Activated B cell treated with CpG ODN at 0.5 μM for 24 hours (primary cell): ENCODE results near the gene CACNA1E. TPM values are rescaled to one million over a fixed set of nuclear protein-coding genes. Genes with fewer than 3 reads are reported as not detected.

ENCODE experiments used
- ATAC-seq: fragments of 200-7000 bp; cut with Tn5 transposase; one replicate; pipeline ENCODE4 v1.10.0; 2021; ENCODE audit warnings: low read depth, mild to moderate bottlenecking, moderate library complexity
- CTCF ChIA-PET: fragments of 350-600 bp; sonication (Branson Sonifier 250); formaldehyde crosslinking; loops from one replicate; lab custom pipeline; 2021; ENCODE audit warnings: antibody characterized with exemption; lab: Charles Lee
- POLR2A ChIA-PET: fragments of 350-600 bp; sonication (Branson Sonifier 250); formaldehyde crosslinking; loops from one replicate; lab custom pipeline; 2021; ENCODE audit warnings: antibody characterized with exemption; lab: Charles Lee
- DNase-seq: peaks from one replicate; pipeline ENCODE4 v3.0.0; 2022
- H3K27ac Mint-ChIP-seq: one replicate; pipeline ENCODE4 v1.8.0; 2020; ENCODE audit warnings: mixed read lengths
- H3K27me3 Mint-ChIP-seq: one replicate; pipeline ENCODE4 v1.8.0; 2021; ENCODE audit warnings: mixed read lengths
- H3K36me3 Mint-ChIP-seq: one replicate; pipeline ENCODE4 v1.8.0; 2021; ENCODE audit warnings: low read depth, mixed read lengths
- H3K4me1 Mint-ChIP-seq: one replicate; pipeline ENCODE4 v1.8.0; 2021; ENCODE audit warnings: mixed read lengths
- H3K4me3 Mint-ChIP-seq: one replicate; pipeline ENCODE4 v1.8.0; 2020; ENCODE audit warnings: mild to moderate bottlenecking, mixed read lengths
- H3K9me3 Mint-ChIP-seq: one replicate; pipeline ENCODE4 v1.8.0; 2020; ENCODE audit warnings: mixed read lengths
- CTCF ChIP-seq: fragments of 200-600 bp; IDR thresholded peaks from one replicate; pipeline ENCODE4 v1.8.0; 2022; ENCODE audit warnings: antibody characterized with exemption, mild to moderate bottlenecking
- intact Hi-C: fragments of 100-400 bp; cut with micrococcal nuclease; formaldehyde crosslinking; loops from one replicate; pipeline ENCODE4 v1.15.1; 2024
- total RNA-seq: library from RNA; stranded (reverse); gene quantifications from 2 replicates; pipeline ENCODE4 v1.2.3, GENCODE V29; 2022

CACNA1E gene
- total RNA-seq, 1 donor from 2014 or later: 0.91 TPM

- intact Hi-C loops: loop anchor here (10.0 kb wide), 1 partner anchor 870 kb away; the partner anchor contains the start of gene XPR1
- no peaks in the 10 kb centered on the region for H3K27me3 Mint-ChIP-seq
- H3K27ac Mint-ChIP-seq: peak overlapping the region; percentile 92
- no peak for DNase-seq
- no peaks in the 10 kb centered on the region for H3K36me3 Mint-ChIP-seq
- TF ChIP-seq CTCF: no peak
- peak overlapping the region; percentile 76 for H3K4me3 Mint-ChIP-seq
- no peaks in the 10 kb centered on the region for H3K9me3 Mint-ChIP-seq
- ATAC-seq: peak; percentile 58
- ChIA-PET POLR2A (no interaction called here), CTCF (interaction anchor here (1.2 to 1.6 kb wide), 3 partner anchors 22 to 171 kb away, joined by 3 to 5 read pairs (median 3); no protein-coding TSS in a partner anchor)
- H3K4me1 Mint-ChIP-seq: peaks cover 70% of the 10 kb centered on the region
Measured at GRCh38 chr1:181504399-181504842, 21.1 kb downstream of the CACNA1E start.

GRCh38 chr1:181506563-181507353 lies 23.4 kb downstream of the CACNA1E start:
- no peak overlapping the region for H3K4me3 Mint-ChIP-seq
- POLR2A ChIA-PET: no interaction called here

GRCh38 chr1:181508486-181509165 lies 25.3 kb downstream of the CACNA1E start:
- ATAC-seq: peak; percentile 56
- H3K36me3 Mint-ChIP-seq: no peaks in the 10 kb centered on the region
- no peaks in the 10 kb centered on the region for H3K27me3 Mint-ChIP-seq
- peaks cover 56% of the 10 kb centered on the region for H3K4me1 Mint-ChIP-seq
- peak overlapping the region; percentile 85 for H3K27ac Mint-ChIP-seq
- no peak for DNase-seq
- ChIA-PET CTCF (no interaction called here), POLR2A (interaction anchor here (0.6 kb wide), 1 partner anchor 1498 kb away, joined by 4 read pairs; no protein-coding TSS in a partner anchor)
- H3K4me3 Mint-ChIP-seq: peak overlapping the region; percentile 67
- H3K9me3 Mint-ChIP-seq: no peaks in the 10 kb centered on the region
- intact Hi-C loops: loop anchor here (10.0 kb wide), 1 partner anchor 874 kb away; the partner anchor contains the start of gene XPR1
- TF ChIP-seq CTCF: no peak

More at GRCh38 chr1:181506563-181507353, 23.4 kb downstream of the CACNA1E start:
- intact Hi-C loops: loop anchor here (10.0 kb wide), 1 partner anchor 872 kb away; the partner anchor contains the start of gene XPR1
- TF ChIP-seq CTCF: no peak
- ATAC-seq: no peak
- no peaks in the 10 kb centered on the region for H3K9me3 Mint-ChIP-seq
- CTCF ChIA-PET: no interaction called here
- H3K27me3 Mint-ChIP-seq: no peaks in the 10 kb centered on the region
- H3K36me3 Mint-ChIP-seq: no peaks in the 10 kb centered on the region
- DNase-seq: no peak
- peaks cover 67% of the 10 kb centered on the region for H3K4me1 Mint-ChIP-seq
- H3K27ac Mint-ChIP-seq: peak overlapping the region; percentile 81

GRCh38 chr1:181513786-181514297 lies 30.5 kb downstream of the CACNA1E start:
- POLR2A ChIA-PET: no interaction called here
- intact Hi-C loops: no loop called here
- no peak overlapping the region for H3K27ac Mint-ChIP-seq
- H3K4me3 Mint-ChIP-seq: no peak overlapping the region
- CTCF ChIA-PET: no interaction called here
- H3K27me3 Mint-ChIP-seq: peaks cover 3% of the 10 kb centered on the region
- H3K9me3 Mint-ChIP-seq: no peaks in the 10 kb centered on the region
- H3K4me1 Mint-ChIP-seq: peaks cover 9% of the 10 kb centered on the region
- no peak for ATAC-seq
- no peak for TF ChIP-seq CTCF
- no peak for DNase-seq
- H3K36me3 Mint-ChIP-seq: no peaks in the 10 kb centered on the region
